Activated CD4-positive, alpha-beta T cell treated with anti-CD3 and anti-CD28 coated beads, Interleukin-2, amount 10 ng/mL, durations not matched to agents 24 days and 14 days (primary cell): ENCODE data around the gene HMX3. TPM values are rescaled to one million over a fixed set of nuclear protein-coding genes. Genes with fewer than 3 reads are reported as not detected.
A peak's percentile ranks its signal among the peaks of the same experiment; 100 is the strongest.

Experiments used
- DNase-seq: peaks from one replicate; pipeline ENCODE4 v3.0.0; 2022
- H3K27ac Mint-ChIP-seq: one replicate; pipeline ENCODE4 v1.8.0; 2022; ENCODE audit warnings: mild to moderate bottlenecking, mixed read lengths
- H3K27me3 Mint-ChIP-seq: one replicate; pipeline ENCODE4 v1.8.0; 2022; ENCODE audit warnings: mixed read lengths
- H3K36me3 Mint-ChIP-seq: one replicate; pipeline ENCODE4 v1.8.0; 2022; ENCODE audit warnings: low read depth, mild to moderate bottlenecking, mixed read lengths
- H3K4me1 Mint-ChIP-seq: one replicate; pipeline ENCODE4 v1.8.0; 2021; ENCODE audit warnings: mixed read lengths
- H3K4me3 Mint-ChIP-seq: one replicate; pipeline ENCODE4 v1.8.0; 2022; ENCODE audit warnings: mild to moderate bottlenecking, moderate library complexity, mixed read lengths
- H3K9me3 Mint-ChIP-seq: one replicate; pipeline ENCODE4 v1.8.0; 2021; ENCODE audit warnings: mixed read lengths
- intact Hi-C: fragments of 100-400 bp; cut with micrococcal nuclease; formaldehyde crosslinking; loops from one replicate; pipeline ENCODE4 v1.15.1; 2023
- total RNA-seq: library from RNA; stranded (reverse); gene quantifications from 2 replicates; pipeline ENCODE4 v1.2.3, GENCODE V29; 2022

Gene HMX3
- total RNA-seq, 1 donor from 2014 or later: not detected

GRCh38 chr10:123147635-123148413, 12.1 kb downstream of the HMX3 start, which contains the start of gene HMX2:
Gene HMX2, plus strand, starts transcription at chr10:123148136. Its CDS starts 243 bp downstream, at chr10:123148379.
- Mint-ChIP-seq H3K27me3 (peaks cover 67% of the 10 kb centered on the region), H3K9me3 (peaks cover 11% of the 10 kb centered on the region), H3K27ac (peak within 1 kb of the TSS; percentile 73), H3K36me3 (peaks cover 8% of the 10 kb centered on the region), H3K4me3 (peak within 1 kb of the TSS; percentile 53), H3K4me1 (peaks cover 29% of the 10 kb centered on the region)
- intact Hi-C loops: loop anchor here (1.0 to 5.0 kb wide), 2 partner anchors 9 to 1551 kb away; partner anchors contain the start of gene FGFR2
- peak; percentile 77 for DNase-seq

- Mint-ChIP-seq H3K27me3 (peaks cover 60% of the 10 kb centered on the region), H3K4me3 (peak overlapping the region; percentile 53), H3K9me3 (peaks cover 7% of the 10 kb centered on the region), H3K36me3 (peaks cover 8% of the 10 kb centered on the region), H3K27ac (peak overlapping the region; percentile 73), H3K4me1 (peaks cover 31% of the 10 kb centered on the region)
- intact Hi-C loops: loop anchor here (1.0 to 5.0 kb wide), 3 partner anchors 9 to 1551 kb away; partner anchors contain the start of genes FGFR2 and HMX3
- DNase-seq: peak; percentile 62
Observed at GRCh38 chr10:123148414-123149161, 12.8 kb downstream of the HMX3 start.

GRCh38 chr10:123149162-123149567, 13.4 kb downstream of the HMX3 start:
- intact Hi-C loops: loop anchor here (1.0 to 5.0 kb wide), 2 partner anchors 14 to 1552 kb away; partner anchors contain the start of genes FGFR2 and HMX3
- H3K4me1 Mint-ChIP-seq: peaks cover 36% of the 10 kb centered on the region
- peak overlapping the region; percentile 53 for H3K4me3 Mint-ChIP-seq
- peaks cover 54% of the 10 kb centered on the region for H3K27me3 Mint-ChIP-seq
- peak overlapping the region; percentile 73 for H3K27ac Mint-ChIP-seq
- H3K36me3 Mint-ChIP-seq: peaks cover 10% of the 10 kb centered on the region
- H3K9me3 Mint-ChIP-seq: peaks cover 7% of the 10 kb centered on the region
- DNase-seq: no peak

- Mint-ChIP-seq H3K27me3 (peaks cover 49% of the 10 kb centered on the region), H3K4me3 (peak overlapping the region; percentile 70), H3K27ac (peak overlapping the region; percentile 47), H3K36me3 (peaks cover 12% of the 10 kb centered on the region), H3K9me3 (peaks cover 4% of the 10 kb centered on the region), H3K4me1 (peaks cover 35% of the 10 kb centered on the region)
- peak; percentile 83 for DNase-seq
- intact Hi-C loops: loop anchor here (1.0 to 5.0 kb wide), 3 partner anchors 14 to 1552 kb away; partner anchors contain the start of genes FGFR2, HMX3 and LHPP
Observed at GRCh38 chr10:123149568-123150270, 13.9 kb downstream of the HMX3 start.

- Mint-ChIP-seq H3K27ac (peak overlapping the region; percentile 47), H3K9me3 (peaks cover 4% of the 10 kb centered on the region), H3K4me1 (peaks cover 31% of the 10 kb centered on the region), H3K27me3 (peaks cover 42% of the 10 kb centered on the region), H3K4me3 (peak overlapping the region; percentile 71), H3K36me3 (peaks cover 16% of the 10 kb centered on the region)
- intact Hi-C loops: loop anchor here (5.0 kb wide), 1 partner anchor 1312 kb away; the partner anchor contains the start of gene LHPP
- no peak for DNase-seq
Observed at GRCh38 chr10:123150271-123150985, 14.7 kb downstream of the HMX3 start.

GRCh38 chr10:123150986-123151736, 15.4 kb downstream of the HMX3 start:
- intact Hi-C loops: loop anchor here (5.0 kb wide), 1 partner anchor 1311 kb away; the partner anchor contains the start of gene LHPP
- DNase-seq: peak; percentile 76
- H3K9me3 Mint-ChIP-seq: peaks cover 6% of the 10 kb centered on the region
- peaks cover 34% of the 10 kb centered on the region for H3K4me1 Mint-ChIP-seq
- H3K36me3 Mint-ChIP-seq: peaks cover 22% of the 10 kb centered on the region
- peaks cover 35% of the 10 kb centered on the region for H3K27me3 Mint-ChIP-seq
- no peak overlapping the region for H3K27ac Mint-ChIP-seq
- peak overlapping the region; percentile 71 for H3K4me3 Mint-ChIP-seq

GRCh38 chr10:123151737-123152135, 16.0 kb downstream of the HMX3 start:
- H3K9me3 Mint-ChIP-seq: peaks cover 8% of the 10 kb centered on the region
- DNase-seq: no peak
- H3K4me1 Mint-ChIP-seq: peaks cover 39% of the 10 kb centered on the region
- H3K27me3 Mint-ChIP-seq: peaks cover 32% of the 10 kb centered on the region
- intact Hi-C loops: loop anchor here (5.0 kb wide), 1 partner anchor 1311 kb away; the partner anchor contains the start of gene LHPP
- no peak overlapping the region for H3K27ac Mint-ChIP-seq
- H3K4me3 Mint-ChIP-seq: peak overlapping the region; percentile 71
- peaks cover 27% of the 10 kb centered on the region for H3K36me3 Mint-ChIP-seq

- peak overlapping the region; percentile 95 for H3K4me3 Mint-ChIP-seq
- H3K27ac Mint-ChIP-seq: peak overlapping the region; percentile 100
- H3K9me3 Mint-ChIP-seq: peaks cover 8% of the 10 kb centered on the region
- H3K4me1 Mint-ChIP-seq: peaks cover 53% of the 10 kb centered on the region
- peaks cover 42% of the 10 kb centered on the region for H3K36me3 Mint-ChIP-seq
- DNase-seq: no peak
- intact Hi-C loops: loop anchor here (1.0 to 5.0 kb wide), 7 partner anchors 135 to 1309 kb away; partner anchors contain the start of genes C10orf88, FAM24B, IKZF5 and LHPP
- H3K27me3 Mint-ChIP-seq: peaks cover 25% of the 10 kb centered on the region
Observed at GRCh38 chr10:123153486-123154091, 17.8 kb downstream of the HMX3 start.

GRCh38 chr10:123154092-123154710, 18.4 kb downstream of the HMX3 start, which contains the start of gene BUB3:
Gene BUB3, plus strand, starts transcription at chr10:123154402. Its CDS starts 516 bp downstream, at chr10:123154918.
- Mint-ChIP-seq H3K4me3 (peak within 1 kb of the TSS; percentile 95), H3K36me3 (peaks cover 43% of the 10 kb centered on the region), H3K27ac (peak within 1 kb of the TSS; percentile 100), H3K9me3 (peaks cover 4% of the 10 kb centered on the region), H3K4me1 (peaks cover 53% of the 10 kb centered on the region), H3K27me3 (peaks cover 20% of the 10 kb centered on the region)
- intact Hi-C loops: loop anchor here (1.0 to 5.0 kb wide), 7 partner anchors 134 to 1308 kb away; partner anchors contain the start of genes C10orf88, FAM24B, IKZF5 and LHPP
- DNase-seq: peak; percentile 98

GRCh38 chr10:123154711-123155505, 19.1 kb downstream of the HMX3 start:
- intact Hi-C loops: loop anchor here (1.0 to 5.0 kb wide), 7 partner anchors 133 to 1307 kb away; partner anchors contain the start of genes C10orf88, FAM24B, IKZF5 and LHPP
- peaks cover 17% of the 10 kb centered on the region for H3K27me3 Mint-ChIP-seq
- peak overlapping the region; percentile 95 for H3K4me3 Mint-ChIP-seq
- H3K36me3 Mint-ChIP-seq: peaks cover 45% of the 10 kb centered on the region
- peaks cover 4% of the 10 kb centered on the region for H3K9me3 Mint-ChIP-seq
- peak overlapping the region; percentile 100 for H3K27ac Mint-ChIP-seq
- peak; percentile 88 for DNase-seq
- H3K4me1 Mint-ChIP-seq: peaks cover 58% of the 10 kb centered on the region
